HCT116 (cell line): ENCODE measurements around the gene RBPJ. TPM values are rescaled to one million over a fixed set of nuclear protein-coding genes. Genes with fewer than 3 reads are reported as not detected.

Experiments used
- ATAC-seq: fragments of 200-7000 bp; cut with Tn5 transposase; 2 replicates; pipeline ENCODE4 v1.9.1; 2020; ENCODE audit warnings: mild to moderate bottlenecking, moderate library complexity
- BruUV-seq: library from RNA; stranded (reverse); fragments of 400-500 nt; replicated peaks from 2 replicates; lab custom pipeline; 2021; lab: Mats Ljungman, UMichigan
- CTCF ChIA-PET: fragments of 300-600 bp; sonication (Branson Sonifier 250); formaldehyde crosslinking; loops from one replicate; lab custom pipeline; 2021; ENCODE audit warnings: antibody characterized with exemption; lab: Charles Lee
- POLR2A ChIA-PET: fragments of 300-600, 350-600 bp; sonication (Branson Sonifier 250); formaldehyde crosslinking; loops from one replicate; lab custom pipeline; 2021; ENCODE audit warnings: antibody characterized with exemption; lab: Charles Lee
- RAD21 ChIA-PET, 2 experiments: fragments of 300-600 bp; sonication (Branson Sonifier 250); formaldehyde crosslinking; loops; one replicate each; lab custom pipeline; 2023; ENCODE audit warnings: low total read pairs in 2 of 2; ENCODE audit not compliant: uncharacterized antibody in 2 of 2, unreplicated experiment in 2 of 2, low non-redundant PET in 1 of 2; lab: Charles Lee
- DNase-seq: peaks from one replicate; pipeline ENCODE4 v3.0.0-alpha.2; 2010; ENCODE audit warnings: low read depth, low spot score
- H2AFZ ChIP-seq: fragments of 200-600 bp; shearing (Covaris generic), sonication (generic); 2 replicates; pipeline ENCODE4 v1.6.1; 2017; ENCODE audit warnings: low read depth, mixed run types, mixed read lengths, antibody characterized with exemption, low read length; ENCODE audit not compliant: poor library complexity, severe bottlenecking
- H3K27ac ChIP-seq: 2 replicates; pipeline ENCODE4 v1.5.1; 2012; ENCODE audit warnings: low read depth, low read length
- H3K27me3 ChIP-seq: fragments of 200-600 bp; sonication (generic); 2 replicates; pipeline ENCODE4 v1.6.1; 2016; ENCODE audit warnings: mixed run types, low read length, mixed read lengths; ENCODE audit not compliant: insufficient read depth
- H3K36me3 ChIP-seq, 2 experiments: fragments of 200-500 bp in 1 of 2; fragments of 200-600 bp in 1 of 2; sonication (Bioruptor generic) in 1 of 2; sonication (generic) in 1 of 2; 2 replicates each; pipeline versions ENCODE4 v1.5.1 to v1.6.1; 2014 to 2016; ENCODE audit warnings: low read length in 2 of 2, inconsistent platforms in 1 of 2, mixed read lengths in 1 of 2, mixed run types in 1 of 2; ENCODE audit not compliant: insufficient read depth in 2 of 2, control insufficient read depth in 1 of 2
- H3K4me1 ChIP-seq, 2 experiments: fragments of 200-600 bp in 1 of 2; sonication (generic) in 1 of 2; 2 replicates each; pipeline versions ENCODE4 v1.5.1 to v1.6.1; 2012 to 2017; ENCODE audit warnings: low read length in 2 of 2, inconsistent platforms in 1 of 2, mild to moderate bottlenecking in 1 of 2, mixed read lengths in 1 of 2, mixed run types in 1 of 2, moderate library complexity in 1 of 2; ENCODE audit not compliant: insufficient read depth in 2 of 2, control insufficient read depth in 1 of 2
- H3K4me2 ChIP-seq: fragments of 200-600 bp; sonication (generic); 2 replicates; pipeline ENCODE4 v1.6.1; 2017; ENCODE audit warnings: mixed run types, low read length, mixed read lengths
- H3K4me3 ChIP-seq, 2 experiments: fragments of 200-600 bp in 1 of 2; sonication (generic) in 1 of 2; replicated peaks in 1 of 2; 2 replicates each; pipeline ENCODE4 v1.5.1; 2011 to 2016; ENCODE audit warnings: low read length in 2 of 2, control low read depth in 1 of 2, low read depth in 1 of 2, mild to moderate bottlenecking in 1 of 2, mixed read lengths in 1 of 2, mixed run types in 1 of 2
- H3K79me2 ChIP-seq: fragments of 200-600 bp; sonication (generic); 2 replicates; pipeline ENCODE4 v1.6.1; 2017; ENCODE audit warnings: mild to moderate bottlenecking, mixed run types, low read length, moderate library complexity, mixed read lengths; ENCODE audit not compliant: insufficient read depth
- H3K9ac ChIP-seq: fragments of 200-600 bp; sonication (generic); 2 replicates; pipeline ENCODE4 v1.6.1; 2016; ENCODE audit warnings: low read length, mixed read lengths
- H3K9me2 ChIP-seq: fragments of 200-600 bp; sonication (generic), shearing (Covaris generic); 2 replicates; pipeline ENCODE4 v1.6.1; 2017; ENCODE audit warnings: mixed run types, mild to moderate bottlenecking, moderate library complexity; ENCODE audit not compliant: insufficient read depth
- H3K9me3 ChIP-seq, 2 experiments: fragments of 200-500 bp in 1 of 2; fragments of 200-600 bp in 1 of 2; sonication (Bioruptor generic) in 1 of 2; sonication (generic) in 1 of 2; 2 replicates each; pipeline ENCODE4 v1.6.1; 2014 to 2017; ENCODE audit warnings: low read length in 2 of 2, mixed read lengths in 2 of 2, inconsistent platforms in 1 of 2, low read depth in 1 of 2, mild to moderate bottlenecking in 1 of 2, mixed run types in 1 of 2, moderate library complexity in 1 of 2; ENCODE audit not compliant: control insufficient read depth in 1 of 2, insufficient read depth in 1 of 2
- H4K20me1 ChIP-seq: fragments of 200-600 bp; sonication (generic), shearing (Covaris generic); 2 replicates; pipeline ENCODE4 v1.6.1; 2017; ENCODE audit warnings: mixed run types, mild to moderate bottlenecking, moderate library complexity; ENCODE audit not compliant: insufficient read depth
- CEBPB ChIP-seq: IDR thresholded peaks from 2 replicates; pipeline ENCODE4 v1.6.1; 2012; ENCODE audit warnings: low read depth
- CTCF ChIP-seq, 3 experiments: fragments of 200-600 bp in 1 of 3; sonication (generic) in 1 of 3; IDR thresholded peaks in 2 of 3; conservative IDR thresholded peaks in 1 of 3; 2 replicates each; pipeline ENCODE4 v1.5.1; 2012 to 2017; ENCODE audit warnings: low read depth in 2 of 3, low read length in 2 of 3, antibody characterized with exemption in 1 of 3, borderline replicate concordance in 1 of 3, control low read depth in 1 of 3, mild to moderate bottlenecking in 1 of 3, mixed read lengths in 1 of 3, mixed run types in 1 of 3, moderate library complexity in 1 of 3; ENCODE audit not compliant: insufficient read depth in 1 of 3
- EGR1 ChIP-seq: IDR thresholded peaks from 2 replicates; pipeline ENCODE4 v1.6.1; 2012; ENCODE audit warnings: low read depth
- EZH2 ChIP-seq: fragments of 200-600 bp; sonication (generic); IDR thresholded peaks from 2 replicates; pipeline ENCODE4 v1.6.1; 2017; ENCODE audit warnings: antibody characterized with exemption, mixed run types
- EZH2phosphoT487 ChIP-seq: fragments of 200-600 bp; IDR thresholded peaks from 2 replicates; pipeline ENCODE4 v1.6.1; 2018; ENCODE audit warnings: antibody characterized with exemption, borderline replicate concordance
- FOSL1 ChIP-seq: IDR thresholded peaks from 2 replicates; pipeline ENCODE4 v1.6.1; 2012; ENCODE audit warnings: low read depth
- JUND ChIP-seq: IDR thresholded peaks from 2 replicates; pipeline ENCODE4 v1.6.1; 2012
- POLR2A ChIP-seq: IDR thresholded peaks from 2 replicates; pipeline ENCODE4 v1.7.0; 2011; ENCODE audit warnings: borderline replicate concordance; ENCODE audit not compliant: insufficient read depth, insufficient read length; ENCODE audit errors: extremely low read depth
- POLR2AphosphoS5 ChIP-seq: IDR thresholded peaks from 2 replicates; pipeline ENCODE4 v1.6.1; 2011; ENCODE audit warnings: mild to moderate bottlenecking, low read depth, low read length, moderate library complexity
- REST ChIP-seq: IDR thresholded peaks from 2 replicates; pipeline ENCODE4 v1.6.1; 2012; ENCODE audit warnings: low read depth
- SIN3A ChIP-seq: IDR thresholded peaks from 2 replicates; pipeline ENCODE4 v1.6.1; 2012; ENCODE audit warnings: low read depth
- SP1 ChIP-seq: IDR thresholded peaks from 2 replicates; pipeline ENCODE4 v1.6.1; 2012; ENCODE audit warnings: low read depth
- TCF7L2 ChIP-seq: IDR thresholded peaks from 2 replicates; pipeline ENCODE4 v1.7.0; 2011; ENCODE audit warnings: borderline replicate concordance, inconsistent platforms; ENCODE audit not compliant: insufficient read depth, insufficient read length; ENCODE audit errors: extremely low read depth
- YY1 ChIP-seq: IDR thresholded peaks from 2 replicates; pipeline ENCODE4 v1.6.1; 2011; ENCODE audit warnings: low read length, low read depth, moderate library complexity, mild to moderate bottlenecking; ENCODE audit not compliant: insufficient replicate concordance; ENCODE audit errors: extremely low read depth
- ZFX ChIP-seq: fragments of 450-650 bp; IDR thresholded peaks from 2 replicates; pipeline ENCODE4 v1.6.1; 2017
- ZNF274 ChIP-seq: fragments of 200-500 bp; sonication (Bioruptor generic); IDR thresholded peaks from 2 replicates; pipeline ENCODE4 v1.6.1; 2014; ENCODE audit warnings: mild to moderate bottlenecking, low read depth, low read length, inconsistent platforms
- intact Hi-C: fragments of 100-400 bp; cut with micrococcal nuclease; formaldehyde crosslinking; loops from 2 replicates; pipeline ENCODE4 v1.10.0; 2022
- total RNA-seq: library from RNA; stranded (reverse); gene quantifications from one replicate; pipeline ENCODE4 v1.2.1, GENCODE V29; 2021; ENCODE audit not compliant: unreplicated experiment
- TF ChIP-seq, protein P1 (sequence below): IDR thresholded peaks from 2 replicates; pipeline ENCODE4 v1.6.1; 2012
- TF ChIP-seq, protein P2 (sequence below): IDR thresholded peaks from 2 replicates; pipeline ENCODE4 v1.6.1; 2011; ENCODE audit warnings: mild to moderate bottlenecking, low read length, moderate library complexity; ENCODE audit not compliant: insufficient replicate concordance; ENCODE audit errors: extremely low read depth
- TF ChIP-seq, protein P3 (sequence below): IDR thresholded peaks from 2 replicates; pipeline ENCODE4 v1.6.1; 2012

The RBPJ gene
- total RNA-seq, 1 experiment from 2014 or later = 72.7 TPM

- no peaks in the 10 kb centered on the region for H3K9me2 ChIP-seq
- POLR2A ChIA-PET = no interaction called here
- no peak for TF ChIP-seq SIN3A
- no peak for TF ChIP-seq TCF7L2
- no peak for TF ChIP-seq CEBPB
- TF ChIP-seq, protein P1, sequence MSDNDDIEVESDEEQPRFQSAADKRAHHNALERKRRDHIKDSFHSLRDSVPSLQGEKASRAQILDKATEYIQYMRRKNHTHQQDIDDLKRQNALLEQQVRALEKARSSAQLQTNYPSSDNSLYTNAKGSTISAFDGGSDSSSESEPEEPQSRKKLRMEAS = no peak
- TF ChIP-seq FOSL1 = no peak
- TF ChIP-seq, protein P2, sequence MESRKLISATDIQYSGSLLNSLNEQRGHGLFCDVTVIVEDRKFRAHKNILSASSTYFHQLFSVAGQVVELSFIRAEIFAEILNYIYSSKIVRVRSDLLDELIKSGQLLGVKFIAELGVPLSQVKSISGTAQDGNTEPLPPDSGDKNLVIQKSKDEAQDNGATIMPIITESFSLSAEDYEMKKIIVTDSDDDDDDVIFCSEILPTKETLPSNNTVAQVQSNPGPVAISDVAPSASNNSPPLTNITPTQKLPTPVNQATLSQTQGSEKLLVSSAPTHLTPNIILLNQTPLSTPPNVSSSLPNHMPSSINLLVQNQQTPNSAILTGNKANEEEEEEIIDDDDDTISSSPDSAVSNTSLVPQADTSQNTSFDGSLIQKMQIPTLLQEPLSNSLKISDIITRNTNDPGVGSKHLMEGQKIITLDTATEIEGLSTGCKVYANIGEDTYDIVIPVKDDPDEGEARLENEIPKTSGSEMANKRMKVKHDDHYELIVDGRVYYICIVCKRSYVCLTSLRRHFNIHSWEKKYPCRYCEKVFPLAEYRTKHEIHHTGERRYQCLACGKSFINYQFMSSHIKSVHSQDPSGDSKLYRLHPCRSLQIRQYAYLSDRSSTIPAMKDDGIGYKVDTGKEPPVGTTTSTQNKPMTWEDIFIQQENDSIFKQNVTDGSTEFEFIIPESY = no peak
- TF ChIP-seq JUND = no peak
- no peak for TF ChIP-seq EZH2phosphoT487
- no peak for TF ChIP-seq CTCF (IDR thresholded peaks at IDR 0.05 in 2 of 3, conservative IDR thresholded peaks at IDR 0.05 in 1 of 3; ENCODE audit: borderline replicate concordance in 1 of 3, insufficient read depth in 1 of 3, low read depth in 2 of 3, low read length in 2 of 3)
- no peak for TF ChIP-seq EGR1
- TF ChIP-seq ZFX = no peak
- TF ChIP-seq ZNF274 = no peak
- TF ChIP-seq POLR2A = no peak
- no peak for TF ChIP-seq POLR2AphosphoS5
- no peak for TF ChIP-seq REST
- TF ChIP-seq, protein P3, sequence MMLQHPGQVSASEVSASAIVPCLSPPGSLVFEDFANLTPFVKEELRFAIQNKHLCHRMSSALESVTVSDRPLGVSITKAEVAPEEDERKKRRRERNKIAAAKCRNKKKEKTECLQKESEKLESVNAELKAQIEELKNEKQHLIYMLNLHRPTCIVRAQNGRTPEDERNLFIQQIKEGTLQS = no peak
- TF ChIP-seq SP1 = no peak
- TF ChIP-seq EZH2 = no peak
- TF ChIP-seq YY1 = no peak
These were observed 45.5 kb upstream of the RBPJ start for GRCh38 chr4:26275281-26275680.

More at GRCh38 chr4:26275281-26275680, 45.5 kb upstream of the RBPJ start:
- ATAC-seq = no peak
- no peak overlapping the region for H2AFZ ChIP-seq
- H3K27ac ChIP-seq = no peak overlapping the region
- ChIA-PET CTCF (no interaction called here), RAD21 (no interaction called here)
- no peak overlapping the region for H3K9ac ChIP-seq
- no peak overlapping the region for H3K4me2 ChIP-seq
- H3K27me3 ChIP-seq = no peaks in the 10 kb centered on the region
- no peaks in the 10 kb centered on the region for H3K4me1 ChIP-seq
- H3K4me3 ChIP-seq = no peak overlapping the region
- DNase-seq = no peak
- no peaks in the 10 kb centered on the region for H4K20me1 ChIP-seq
- H3K79me2 ChIP-seq = no peaks in the 10 kb centered on the region
- intact Hi-C loops = no loop called here
- H3K36me3 ChIP-seq = no peaks in the 10 kb centered on the region
- BruUV-seq = no TSS peak
- no peaks in the 10 kb centered on the region for H3K9me3 ChIP-seq
